Panc1 (cell line): ENCODE measurements around the gene DNAH7. TPM values are rescaled to one million over a fixed set of nuclear protein-coding genes. Genes with fewer than 3 reads are reported as not detected.

Experiments used
- ATAC-seq: fragments of 200-7000 bp; cut with Tn5 transposase; 2 replicates; pipeline ENCODE4 v1.9.1; 2020; ENCODE audit warnings: mild to moderate bottlenecking, moderate library complexity
- BruUV-seq: library from RNA; stranded (reverse); fragments of 400-500 nt; replicated peaks from 2 replicates; lab custom pipeline; 2021; lab: Mats Ljungman, UMichigan
- CTCF ChIA-PET: fragments of 300-600 bp; sonication (Branson Sonifier 250); formaldehyde crosslinking; loops from one replicate; lab custom pipeline; 2022; ENCODE audit warnings: antibody characterized with exemption; lab: Charles Lee
- POLR2A ChIA-PET: fragments of 300-600 bp; sonication (Branson Sonifier 250); formaldehyde crosslinking; loops from one replicate; lab custom pipeline; 2022; ENCODE audit warnings: antibody characterized with exemption; lab: Charles Lee
- DNase-seq: peaks from one replicate; pipeline ENCODE4 v3.0.0-alpha.2; 2010; ENCODE audit warnings: low read depth, low spot score
- H3K27ac ChIP-seq: 2 replicates; pipeline ENCODE4 v1.5.1; 2011; ENCODE audit warnings: mild to moderate bottlenecking, low read length, inconsistent platforms
- H3K27me3 ChIP-seq: fragments of 200-500 bp; sonication (Bioruptor generic); 2 replicates; pipeline ENCODE4 v1.6.0; 2014; ENCODE audit warnings: low read length, inconsistent platforms; ENCODE audit not compliant: control insufficient read depth, insufficient read depth
- H3K36me3 ChIP-seq: fragments of 200-500 bp; sonication (Bioruptor generic); 2 replicates; pipeline ENCODE4 v1.5.1; 2014; ENCODE audit warnings: inconsistent platforms, mild to moderate bottlenecking, low read length, moderate library complexity; ENCODE audit not compliant: control insufficient read depth, insufficient read depth
- H3K4me1 ChIP-seq: 2 replicates; pipeline ENCODE4 v1.5.1; 2011; ENCODE audit warnings: inconsistent platforms, mild to moderate bottlenecking, low read length, moderate library complexity; ENCODE audit not compliant: control insufficient read depth, insufficient read depth
- H3K4me3 ChIP-seq, 2 experiments: 2 replicates each; pipeline ENCODE4 v1.5.1; 2011 to 2012; ENCODE audit warnings: low read depth in 2 of 2, low read length in 2 of 2, mild to moderate bottlenecking in 2 of 2, inconsistent platforms in 1 of 2, moderate library complexity in 1 of 2
- H3K9me3 ChIP-seq: fragments of 200-500 bp; sonication (Bioruptor generic); 2 replicates; pipeline ENCODE4 v1.5.1; 2014; ENCODE audit warnings: low read depth, mild to moderate bottlenecking, inconsistent platforms, low read length, moderate library complexity; ENCODE audit not compliant: control insufficient read depth, insufficient read depth
- POLR2AphosphoS5 ChIP-seq: IDR thresholded peaks from 2 replicates; pipeline ENCODE4 v1.6.1; 2012; ENCODE audit warnings: mild to moderate bottlenecking, low read depth, low read length, moderate library complexity
- REST ChIP-seq, 2 experiments: IDR thresholded peaks; 2 replicates each; pipeline ENCODE4 v1.6.1; 2011 to 2012; ENCODE audit warnings: low read depth in 2 of 2, control low read depth in 1 of 2, low read length in 1 of 2, mild to moderate bottlenecking in 1 of 2, moderate library complexity in 1 of 2; ENCODE audit not compliant: insufficient read depth in 1 of 2
- SIN3A ChIP-seq: IDR thresholded peaks from 2 replicates; pipeline ENCODE4 v1.6.1; 2012; ENCODE audit warnings: low read depth, mild to moderate bottlenecking, low read length, moderate library complexity, borderline replicate concordance; ENCODE audit not compliant: insufficient read depth
- TCF7L2 ChIP-seq: IDR thresholded peaks from 2 replicates; pipeline ENCODE4 v1.6.1; 2011; ENCODE audit warnings: mild to moderate bottlenecking, low read depth, low read length, inconsistent platforms
- in situ Hi-C: cut with HindIII; loops from 2 replicates; pipeline ENCODE4 v1.10.0; 2016; ENCODE audit warnings: low sequenced_read_pairs, low pct_unique_long_range_greater_than_20kb
- intact Hi-C: fragments of 100-400 bp; cut with micrococcal nuclease; formaldehyde crosslinking; loops from one replicate; pipeline ENCODE4 v1.10.0; 2022; ENCODE audit not compliant: unreplicated experiment
- total RNA-seq: library from RNA; stranded (reverse); gene quantifications from one replicate; pipeline ENCODE4 v1.2.1, GENCODE V29; 2021; ENCODE audit not compliant: unreplicated experiment
- TF ChIP-seq, protein P1 (sequence below): fragments of 450-650 bp; IDR thresholded peaks from 2 replicates; pipeline ENCODE4 v1.5.1; 2017; ENCODE audit warnings: mild to moderate bottlenecking

DNAH7 gene
- total RNA-seq, 1 experiment from 2014 or later = 0.98 TPM

DNA sequence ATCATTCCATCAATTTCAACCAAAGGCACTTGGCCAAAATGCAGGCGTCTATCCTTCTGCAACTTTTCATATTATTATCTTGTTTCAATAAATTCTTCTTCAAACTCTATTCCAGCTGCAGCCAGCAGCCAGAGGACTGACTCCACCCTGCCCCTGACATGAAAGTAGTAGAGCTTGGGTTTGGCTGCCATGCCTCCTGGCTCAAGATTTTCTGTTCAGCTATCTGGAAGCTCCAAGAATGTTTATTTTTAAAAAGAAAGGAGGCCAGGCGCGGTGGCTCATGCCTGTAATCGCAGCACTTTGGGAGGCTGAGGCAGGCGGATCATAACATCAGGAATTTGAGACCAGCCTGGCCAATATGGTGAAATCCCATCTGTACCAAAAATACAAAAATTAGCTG, 4.9 kb downstream of the DNAH7 start:
- DNase-seq = no peak
- Histone ChIP-seq H3K27me3 (no peaks in the 10 kb centered on the region), H3K27ac (no peak overlapping the region), H3K9me3 (no peaks in the 10 kb centered on the region), H3K36me3 (no peaks in the 10 kb centered on the region), H3K4me3 (no peak overlapping the region), H3K4me1 (peaks cover 8% of the 10 kb centered on the region; the same call in 1 of the 2 replicates)
- in situ Hi-C loops = no loop called here
- ATAC-seq = no peak
- TF ChIP-seq REST (IDR thresholded peaks at IDR 0.05; ENCODE audit: insufficient read depth in 1 of 2, low read depth in 2 of 2, low read length in 1 of 2) (no peak), TCF7L2 (no peak), POLR2AphosphoS5 (no peak), SIN3A (no peak)
- TF ChIP-seq, protein P1, sequence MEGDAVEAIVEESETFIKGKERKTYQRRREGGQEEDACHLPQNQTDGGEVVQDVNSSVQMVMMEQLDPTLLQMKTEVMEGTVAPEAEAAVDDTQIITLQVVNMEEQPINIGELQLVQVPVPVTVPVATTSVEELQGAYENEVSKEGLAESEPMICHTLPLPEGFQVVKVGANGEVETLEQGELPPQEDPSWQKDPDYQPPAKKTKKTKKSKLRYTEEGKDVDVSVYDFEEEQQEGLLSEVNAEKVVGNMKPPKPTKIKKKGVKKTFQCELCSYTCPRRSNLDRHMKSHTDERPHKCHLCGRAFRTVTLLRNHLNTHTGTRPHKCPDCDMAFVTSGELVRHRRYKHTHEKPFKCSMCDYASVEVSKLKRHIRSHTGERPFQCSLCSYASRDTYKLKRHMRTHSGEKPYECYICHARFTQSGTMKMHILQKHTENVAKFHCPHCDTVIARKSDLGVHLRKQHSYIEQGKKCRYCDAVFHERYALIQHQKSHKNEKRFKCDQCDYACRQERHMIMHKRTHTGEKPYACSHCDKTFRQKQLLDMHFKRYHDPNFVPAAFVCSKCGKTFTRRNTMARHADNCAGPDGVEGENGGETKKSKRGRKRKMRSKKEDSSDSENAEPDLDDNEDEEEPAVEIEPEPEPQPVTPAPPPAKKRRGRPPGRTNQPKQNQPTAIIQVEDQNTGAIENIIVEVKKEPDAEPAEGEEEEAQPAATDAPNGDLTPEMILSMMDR = no peak
- BruUV-seq = no TSS peak
- CTCF ChIA-PET = no interaction called here
- intact Hi-C loops = loop anchor here (10.0 kb wide), 1 partner anchor 749 kb away; no protein-coding TSS in a partner anchor
- POLR2A ChIA-PET = no interaction called here

DNA sequence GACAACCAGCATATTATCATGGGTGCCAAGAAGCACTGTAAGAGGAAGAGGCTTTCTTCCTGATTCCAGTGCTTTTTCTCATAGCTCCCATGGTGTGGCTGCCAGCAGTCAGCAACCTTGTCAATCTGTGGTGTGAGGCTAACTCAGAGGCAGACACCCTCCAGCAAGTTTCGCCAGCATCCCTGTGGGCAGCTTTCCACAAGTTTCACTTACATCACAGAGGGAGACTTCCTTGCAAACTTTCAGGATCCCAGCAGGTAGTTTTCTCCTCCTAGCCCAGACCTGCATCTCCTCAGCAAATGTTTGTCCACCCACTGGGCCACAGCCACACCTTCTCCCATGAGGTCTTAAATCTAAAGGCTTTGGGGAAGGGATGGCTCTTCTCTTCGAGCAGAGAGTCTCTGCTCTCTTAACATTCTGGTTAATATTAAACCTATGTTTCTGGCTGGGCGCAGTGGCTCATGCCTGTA, 9.1 kb downstream of the DNAH7 start:
- Histone ChIP-seq H3K4me3 (no peak overlapping the region), H3K9me3 (no peaks in the 10 kb centered on the region), H3K4me1 (no peaks in the 10 kb centered on the region), H3K36me3 (no peaks in the 10 kb centered on the region), H3K27me3 (no peaks in the 10 kb centered on the region), H3K27ac (no peak overlapping the region)
- intact Hi-C loops = no loop called here
- no TSS peak for BruUV-seq
- DNase-seq (no peak), ATAC-seq (peak; percentile 66)
- POLR2A ChIA-PET = no interaction called here
- TF ChIP-seq TCF7L2 (no peak), SIN3A (no peak), POLR2AphosphoS5 (no peak), REST (IDR thresholded peaks at IDR 0.05; ENCODE audit: insufficient read depth in 1 of 2, low read depth in 2 of 2, low read length in 1 of 2) (no peak)
- TF ChIP-seq, protein P1 = no peak
- in situ Hi-C loops = no loop called here
- CTCF ChIA-PET = no interaction called here
